HG02610 (cell line): ENCODE measurements around the gene CYBA.
"Not testable (repeated sequence)": the region's sequence is repeated elsewhere in the genome, so short reads cannot be mapped to it uniquely, and the experiment has no call there.

Experiments
- ATAC-seq: cut with Tn5 transposase; IDR thresholded peaks from one replicate; pipeline ENCODE4 v1.9.1; 2021; ENCODE audit warnings: mild to moderate bottlenecking, moderate library complexity; ENCODE audit not compliant: unreplicated experiment

Gene CYBA

DNA sequence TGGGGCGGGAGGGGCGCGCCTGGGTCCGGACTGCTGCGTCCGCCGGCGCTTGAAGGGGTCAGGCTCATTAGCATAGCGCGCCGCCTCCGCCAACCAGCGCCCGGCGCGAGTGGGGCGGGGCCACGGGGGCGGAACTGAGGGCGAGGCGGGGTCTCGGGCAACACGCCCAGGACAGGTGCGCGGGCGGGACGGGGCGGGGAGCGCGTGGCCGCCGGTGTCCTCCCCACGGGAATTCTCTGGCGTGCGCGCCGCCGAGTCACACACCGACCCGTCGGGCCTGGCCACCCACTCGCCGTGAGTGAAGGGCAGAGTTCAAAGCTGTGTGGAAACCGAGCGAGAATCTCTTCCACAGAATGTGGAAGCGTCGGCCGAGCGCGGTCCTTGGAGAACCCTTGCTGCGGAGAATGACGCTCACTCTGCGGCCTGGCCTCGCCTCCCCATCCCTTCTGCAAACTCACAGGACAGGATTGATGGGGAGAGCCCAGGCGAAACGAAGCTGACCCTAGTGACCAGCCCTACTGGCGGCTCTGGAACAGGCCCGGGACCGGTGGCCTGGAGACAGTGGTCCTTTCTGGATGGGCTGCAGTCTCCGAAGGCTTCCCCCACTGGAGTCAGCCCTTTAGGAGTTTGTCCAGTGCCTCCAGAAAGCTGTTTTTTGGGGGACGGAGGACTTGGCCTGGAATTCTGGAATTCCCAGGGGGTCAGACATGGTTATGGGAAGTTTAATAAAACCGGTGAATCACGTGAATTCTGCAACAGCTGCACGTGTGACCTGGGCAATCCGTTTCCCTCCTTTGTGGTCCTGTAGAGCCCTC lies 35.8 kb upstream of the CYBA start, which contains the start of gene SNAI3:
TSS of gene SNAI3 (minus strand) at position 69 of the 815 bp plus-strand sequence. CDS start 101 bp downstream, outside the sequence.
- peak; percentile 68 for ATAC-seq

DNA sequence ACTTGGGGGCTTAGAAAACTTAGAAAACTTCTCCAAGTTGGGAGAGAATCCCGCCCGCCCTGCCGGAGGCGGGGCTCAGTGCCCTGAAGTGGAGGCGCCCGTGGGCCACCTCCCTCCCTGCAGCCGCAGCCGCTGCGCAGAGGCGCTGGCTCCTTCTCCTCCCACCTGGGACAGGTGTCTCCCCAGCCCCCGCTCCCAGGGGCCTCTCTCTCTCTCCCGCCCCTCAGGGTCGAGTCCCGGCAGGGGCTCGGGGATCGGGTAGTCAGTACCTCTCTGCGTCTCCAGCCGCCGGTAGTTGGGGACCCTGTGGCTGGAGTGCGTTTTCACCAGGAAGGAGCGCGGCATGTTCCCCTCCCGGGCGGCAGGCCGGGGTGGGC lies 35.2 kb upstream of the CYBA start:
- peak; percentile 12 for ATAC-seq

DNA sequence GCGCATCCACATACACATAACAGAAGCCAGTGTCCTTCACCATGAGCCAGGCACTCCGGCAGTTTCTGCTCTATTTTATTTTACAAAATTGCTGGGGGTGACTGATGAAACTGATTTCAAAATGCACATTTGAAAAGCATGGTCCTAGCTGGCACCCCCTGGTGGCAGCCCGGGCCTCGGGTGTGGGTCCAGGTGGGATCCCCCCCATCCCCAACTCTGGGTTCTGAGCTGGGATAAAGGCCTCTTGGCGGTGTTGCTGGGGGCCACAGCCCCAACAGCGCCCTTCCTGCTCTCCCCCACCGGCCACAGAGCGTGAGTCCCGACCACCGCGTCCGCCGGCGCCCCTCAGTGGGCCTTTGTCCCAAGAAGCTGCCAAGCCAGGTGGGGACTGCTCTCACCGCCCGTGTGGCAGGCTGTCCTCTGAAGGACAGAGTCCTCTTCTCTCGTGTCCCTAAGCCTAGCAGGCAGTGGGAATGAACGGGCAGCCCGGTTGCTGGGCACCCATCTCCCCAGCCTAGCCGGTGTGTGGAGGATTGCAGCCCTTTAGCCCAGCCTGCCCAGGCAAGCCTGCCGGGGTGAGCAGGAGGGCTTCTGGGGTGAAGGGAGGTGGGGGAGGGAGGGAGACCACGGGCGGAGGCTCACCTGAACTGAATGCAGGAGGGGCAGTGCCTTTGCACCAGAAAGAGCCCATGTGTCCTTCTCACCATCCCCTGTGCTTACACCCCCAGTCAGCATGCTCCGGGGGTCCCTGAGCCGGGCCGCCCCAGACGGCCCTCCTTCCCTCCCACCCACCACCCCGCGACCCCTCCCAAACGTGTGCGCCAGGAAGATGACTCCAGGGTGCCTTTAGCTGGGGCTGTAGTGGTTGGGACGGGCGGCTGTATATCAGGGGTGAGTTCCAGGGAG lies 34.6 kb upstream of the CYBA start:
- ATAC-seq = no peak

DNA sequence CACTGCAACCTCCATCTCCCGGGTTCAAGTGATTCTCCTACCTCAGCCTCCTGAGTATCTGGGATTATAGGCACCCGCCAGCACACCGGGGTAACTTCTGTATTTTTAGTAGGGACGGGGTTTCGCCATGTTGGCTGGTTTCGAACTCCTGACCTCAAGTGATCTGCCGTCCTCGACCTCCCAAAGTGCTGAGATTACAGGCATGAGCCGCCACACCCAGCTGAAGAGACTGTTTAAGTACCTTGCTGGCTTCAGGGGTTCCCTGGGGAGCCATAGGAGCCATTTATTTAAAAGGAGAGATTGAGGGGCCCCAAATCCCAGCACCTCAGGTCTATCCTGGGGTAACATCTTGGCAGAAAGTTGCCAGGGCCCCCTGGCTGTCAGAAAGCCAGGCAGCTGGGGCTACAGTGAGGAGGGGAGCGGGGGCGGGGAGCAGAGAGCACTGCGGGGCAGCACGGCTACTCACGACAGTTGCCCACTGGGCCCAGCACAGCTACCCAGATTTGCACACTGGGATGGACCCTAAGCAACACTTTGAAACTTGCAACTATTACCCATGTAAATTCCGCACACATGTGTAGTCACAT lies 33.8 kb upstream of the CYBA start:
- ATAC-seq = no peak

DNA sequence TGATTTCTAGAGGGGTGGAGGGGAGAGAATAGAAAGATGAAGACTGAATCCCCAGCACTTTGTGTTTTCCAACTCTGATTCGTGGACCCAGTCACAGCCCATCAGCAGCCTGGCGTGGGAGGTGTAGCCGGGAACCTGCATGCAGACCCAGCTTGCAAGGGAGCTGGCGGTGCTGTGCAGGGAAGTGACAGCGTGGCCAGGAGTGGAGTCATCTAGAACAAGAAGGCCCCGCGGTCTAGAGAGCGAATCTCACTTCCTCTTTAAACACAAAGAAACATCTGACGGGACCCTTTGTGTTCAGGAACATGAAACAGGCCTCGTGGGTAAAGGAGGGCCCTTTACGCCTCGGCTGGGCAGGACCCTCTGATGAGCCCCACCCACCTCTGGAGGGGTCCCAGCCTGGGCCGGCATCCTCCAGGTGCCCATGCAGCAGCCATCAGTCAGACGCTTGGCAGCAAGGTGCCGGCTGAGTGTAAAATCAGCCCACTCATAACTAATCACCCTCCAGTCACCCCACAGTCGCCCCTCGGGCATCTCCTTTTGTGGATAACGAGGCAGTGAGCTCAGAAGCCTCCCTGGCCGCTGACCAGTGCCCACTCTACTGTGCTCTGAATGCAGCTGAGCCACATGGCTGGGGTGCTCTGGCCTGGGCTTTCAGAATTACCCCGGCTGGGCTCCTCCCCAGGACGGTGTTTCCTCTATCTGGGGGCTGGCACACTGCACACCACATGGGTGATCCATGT lies 31.0 kb upstream of the CYBA start:
- ATAC-seq = peak; percentile 72

DNA sequence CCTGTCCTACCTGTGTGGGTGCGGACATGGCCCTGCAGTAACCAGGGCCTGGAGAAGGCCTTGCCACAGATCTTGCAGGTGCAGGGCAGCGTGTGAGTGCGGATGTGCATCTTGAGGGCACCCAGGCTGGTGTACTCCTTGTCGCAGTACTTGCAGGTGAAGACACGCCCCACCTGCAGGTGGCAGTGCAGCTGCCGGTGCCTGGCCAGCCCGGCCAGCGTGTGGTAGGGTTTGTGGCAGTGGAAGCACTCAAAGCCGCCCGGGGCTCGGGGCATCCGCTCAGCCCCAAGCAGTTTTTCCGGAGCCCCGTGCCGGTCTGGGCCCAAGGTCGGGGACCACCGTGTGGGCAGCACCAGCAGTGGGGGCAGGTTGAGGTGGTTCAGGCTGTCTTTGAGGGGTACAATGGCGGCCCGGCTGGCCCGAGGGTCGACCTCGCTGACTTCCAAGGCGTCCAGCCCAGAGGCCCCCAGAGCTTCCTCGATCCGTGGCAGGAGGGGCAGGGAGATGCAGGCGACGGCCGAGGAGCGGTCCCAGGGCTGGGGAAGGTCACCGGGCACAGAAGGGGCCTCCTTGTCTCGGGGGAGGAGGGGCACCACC lies 30.3 kb upstream of the CYBA start:
- no peak for ATAC-seq

DNA sequence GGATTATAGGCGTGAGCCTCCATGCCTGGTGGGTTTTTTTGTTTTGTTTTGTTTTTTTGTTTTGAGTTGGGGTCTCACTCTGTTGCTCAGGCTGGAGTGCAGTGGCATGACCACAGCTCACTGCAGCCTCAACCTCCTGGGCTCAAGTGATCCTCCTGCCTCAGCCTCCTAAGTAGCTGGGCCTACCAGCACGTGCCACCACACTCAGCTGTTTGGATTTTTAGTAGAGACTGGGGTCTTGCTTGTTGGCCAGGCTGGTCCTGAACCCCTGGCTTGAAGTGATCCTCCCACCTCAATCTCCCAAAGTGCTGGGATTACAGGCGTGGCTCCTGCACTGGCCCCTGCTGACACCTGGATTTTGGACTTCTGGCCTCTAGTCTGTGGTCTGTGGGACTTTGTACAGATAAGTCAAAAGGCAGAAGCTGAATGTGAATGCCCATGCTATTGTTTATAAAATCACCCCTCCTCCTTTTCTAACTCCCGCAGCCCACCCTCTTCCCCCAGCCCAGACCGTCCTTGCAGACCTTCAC lies 29.8 kb upstream of the CYBA start:
- no peak for ATAC-seq

DNA sequence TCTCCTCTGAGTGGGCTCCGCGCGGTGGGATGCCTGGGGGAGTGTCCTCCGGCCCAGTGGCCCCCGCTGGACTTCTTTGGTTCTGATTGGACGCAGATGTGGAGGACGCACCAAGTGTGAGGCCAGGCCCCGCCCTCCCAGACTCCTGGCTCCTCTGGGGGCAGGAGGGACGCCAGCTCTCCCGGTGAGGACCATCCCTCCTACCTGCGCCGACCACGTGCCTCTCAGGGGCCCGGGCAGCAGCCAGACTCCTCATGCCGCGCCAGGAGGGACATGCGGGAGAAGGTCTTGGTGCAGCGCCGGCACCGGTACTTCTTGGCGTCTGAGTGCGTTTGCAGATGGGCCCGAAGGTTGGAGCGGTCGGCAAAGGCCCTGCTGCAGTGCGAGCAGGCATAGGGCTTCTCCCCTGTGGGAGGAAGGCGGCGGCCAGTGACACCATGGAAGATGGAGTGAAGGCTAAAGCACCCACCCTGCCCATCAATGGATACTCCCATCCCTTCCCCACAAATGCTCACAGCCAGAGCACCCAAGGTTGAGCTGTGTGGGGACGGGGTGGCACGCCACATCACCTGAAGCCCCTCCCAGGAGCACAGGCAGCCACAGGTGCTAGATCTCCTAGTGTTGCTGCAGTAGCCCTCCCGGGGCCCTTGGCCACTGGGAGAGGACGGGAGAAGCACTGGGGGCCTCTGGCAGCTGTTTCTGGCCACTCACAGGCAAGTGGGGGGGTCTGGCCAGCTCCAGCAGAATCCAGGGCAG lies 27.5 kb upstream of the CYBA start:
- no peak for ATAC-seq

DNA sequence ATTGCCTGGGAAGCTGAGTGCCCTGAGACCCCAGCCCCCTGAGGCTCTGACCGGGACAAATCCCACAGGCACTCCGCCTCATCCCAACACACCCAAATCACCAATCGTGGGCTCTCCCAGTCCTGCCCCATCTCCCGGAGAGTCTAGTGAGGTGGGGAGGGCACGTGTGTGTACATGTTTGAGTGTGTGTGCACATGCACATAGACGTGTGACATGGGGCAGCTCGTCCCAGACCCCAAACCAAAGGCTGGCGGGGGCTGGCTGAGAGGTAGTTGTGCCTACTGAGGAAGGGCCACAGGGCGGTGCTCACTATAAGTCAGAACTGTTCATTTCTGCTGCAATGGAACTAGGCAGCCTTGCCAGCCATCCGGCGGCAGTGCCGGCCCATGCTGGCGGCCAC lies 26.9 kb upstream of the CYBA start:
- no peak for ATAC-seq

DNA sequence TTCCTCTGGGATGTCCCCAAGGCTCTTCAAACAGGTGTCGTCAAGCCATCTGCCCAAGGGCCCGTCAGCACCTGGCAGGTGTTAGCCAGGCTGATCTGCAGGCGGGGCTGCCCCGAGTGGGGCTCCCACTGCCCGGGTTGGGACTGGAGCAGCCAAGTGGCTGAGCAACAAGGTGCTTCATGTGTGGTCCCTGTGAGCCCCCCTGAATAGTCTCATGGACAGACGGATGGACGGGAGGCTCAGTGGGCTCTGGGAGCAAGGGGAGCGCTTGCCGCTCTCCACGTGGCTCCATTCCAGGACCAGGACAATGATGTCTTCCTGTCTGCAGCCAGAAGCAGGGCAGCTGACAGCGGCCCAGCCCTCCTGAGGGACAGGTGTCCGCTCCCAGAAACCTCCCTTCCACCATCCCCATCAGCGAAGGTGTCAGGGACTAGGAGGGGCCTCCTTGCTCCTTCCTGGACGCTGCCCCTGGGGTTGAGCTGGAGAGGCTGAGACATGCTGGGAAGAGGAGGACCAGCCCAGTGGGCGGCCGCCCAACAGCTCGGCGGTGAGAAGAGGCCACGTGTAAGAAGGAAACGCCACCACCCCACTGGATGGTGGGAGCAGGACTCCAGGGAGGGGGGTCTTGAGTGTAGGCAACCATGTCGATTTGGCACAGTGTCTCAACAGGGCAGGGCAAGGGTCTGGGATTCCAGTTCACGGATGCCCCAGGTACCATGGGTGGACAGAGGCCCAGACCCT lies 25.8 kb upstream of the CYBA start:
- ATAC-seq = no peak

DNA sequence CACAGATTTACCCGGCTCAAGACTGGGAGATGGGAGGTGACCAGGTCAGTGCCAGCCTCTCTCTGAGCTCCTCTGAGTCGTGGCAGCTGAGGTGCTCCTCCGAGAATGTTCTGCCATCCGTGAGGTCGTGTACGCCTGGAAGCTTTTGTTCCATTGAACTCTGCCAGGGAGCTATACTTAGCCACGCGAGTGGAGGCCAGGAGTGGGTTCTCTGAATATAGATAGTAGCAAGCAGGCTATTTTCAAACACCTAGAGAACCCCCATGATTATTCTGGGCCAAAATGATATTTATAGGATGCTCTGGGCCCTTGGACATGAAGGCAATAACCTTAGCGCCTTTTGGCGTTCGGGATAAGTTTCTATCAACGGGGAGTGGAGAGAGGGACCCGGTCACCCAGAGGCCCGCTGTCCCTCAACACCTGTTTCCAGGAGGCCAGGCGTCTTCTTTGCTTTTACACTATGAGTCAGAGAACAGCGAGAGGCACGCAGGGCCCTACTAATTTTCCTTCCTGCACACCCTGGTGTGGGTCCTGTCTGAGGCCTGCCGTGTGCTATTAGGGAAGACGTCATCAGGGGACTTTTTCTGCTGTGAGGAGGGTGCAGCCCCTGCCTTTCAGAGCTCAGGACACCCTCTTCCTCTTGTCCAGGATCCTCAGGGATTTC lies 23.0 kb upstream of the CYBA start:
- no peak for ATAC-seq

DNA sequence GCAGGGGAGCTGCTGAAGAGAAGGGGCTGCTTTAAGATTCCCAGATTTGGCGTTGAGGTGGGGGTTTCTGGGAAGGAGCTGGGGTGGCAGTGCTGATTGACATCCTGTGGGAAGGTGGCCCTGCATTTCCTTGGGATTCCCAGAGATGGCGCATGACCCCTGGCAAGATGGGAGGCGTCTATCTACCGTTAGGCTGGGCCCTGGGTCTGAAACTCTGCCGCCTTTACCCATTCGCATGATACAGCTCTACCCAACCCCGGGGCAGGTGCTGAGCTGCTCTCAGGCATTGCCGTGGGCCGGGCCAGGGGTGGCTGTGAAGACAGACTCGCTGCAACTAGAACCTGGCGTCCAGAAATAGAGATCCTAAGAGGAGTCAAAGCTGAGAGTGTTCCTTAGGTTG lies 21.9 kb upstream of the CYBA start:
- ATAC-seq = no peak

DNA sequence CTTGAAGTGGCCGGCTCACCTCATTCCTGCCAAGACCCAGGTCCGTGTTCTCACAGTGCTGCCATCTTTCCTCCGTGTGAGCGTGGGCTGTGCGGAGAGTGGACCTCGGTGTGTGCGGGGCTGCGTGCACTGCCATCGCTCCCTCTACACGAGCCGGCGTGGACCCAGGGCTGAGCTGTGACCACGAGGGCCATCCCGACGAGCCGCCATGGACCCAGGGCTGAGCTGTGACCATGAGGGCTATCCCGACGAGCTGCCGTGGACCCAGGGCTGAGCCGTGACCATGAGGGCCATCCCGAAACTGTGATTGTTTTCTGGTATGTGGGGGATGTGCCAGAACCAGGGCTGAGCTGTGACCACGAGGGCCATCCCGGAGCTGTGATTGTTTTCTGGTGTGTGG lies 21.0 kb upstream of the CYBA start:
- no peak for ATAC-seq

DNA sequence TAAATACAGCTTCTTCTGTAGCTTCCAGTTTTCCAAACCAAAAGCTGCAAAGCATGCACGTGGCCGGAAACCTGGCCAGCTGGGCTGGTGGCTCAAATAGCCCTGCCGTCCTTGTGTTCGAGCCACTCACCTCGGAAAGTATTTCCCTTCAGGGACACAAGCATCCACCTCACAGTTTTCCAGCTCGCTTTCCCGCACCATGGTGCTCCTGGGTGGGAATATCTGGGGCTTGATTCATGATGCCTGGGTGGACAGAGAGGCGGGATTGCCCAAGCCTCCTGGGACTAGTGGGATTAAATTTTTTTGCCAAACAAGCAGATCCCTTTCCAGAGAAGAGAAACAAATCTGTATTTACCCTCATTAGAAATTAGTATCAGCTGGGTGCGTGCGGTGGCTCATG lies 19.1 kb upstream of the CYBA start:
- no peak for ATAC-seq

DNA sequence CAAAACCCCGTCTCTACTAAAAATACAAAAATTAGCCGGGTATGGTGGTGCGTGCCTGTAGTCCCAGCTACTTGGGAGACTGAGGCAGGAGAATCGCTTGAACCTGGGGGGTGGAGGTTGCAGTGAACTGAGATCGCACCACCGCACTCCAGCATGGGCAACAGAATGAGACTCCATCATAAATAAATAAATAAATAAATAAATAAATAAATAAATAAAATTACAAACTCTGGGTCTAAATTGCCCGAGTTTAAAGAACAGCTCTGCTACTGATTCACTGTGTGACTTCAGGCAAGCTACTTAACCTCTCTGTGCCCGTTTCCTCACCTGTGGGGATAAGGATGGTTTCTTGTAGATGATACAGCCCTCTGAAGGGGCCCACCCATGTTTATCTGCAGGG lies 18.6 kb upstream of the CYBA start:
- not testable (repeated sequence) for ATAC-seq

DNA sequence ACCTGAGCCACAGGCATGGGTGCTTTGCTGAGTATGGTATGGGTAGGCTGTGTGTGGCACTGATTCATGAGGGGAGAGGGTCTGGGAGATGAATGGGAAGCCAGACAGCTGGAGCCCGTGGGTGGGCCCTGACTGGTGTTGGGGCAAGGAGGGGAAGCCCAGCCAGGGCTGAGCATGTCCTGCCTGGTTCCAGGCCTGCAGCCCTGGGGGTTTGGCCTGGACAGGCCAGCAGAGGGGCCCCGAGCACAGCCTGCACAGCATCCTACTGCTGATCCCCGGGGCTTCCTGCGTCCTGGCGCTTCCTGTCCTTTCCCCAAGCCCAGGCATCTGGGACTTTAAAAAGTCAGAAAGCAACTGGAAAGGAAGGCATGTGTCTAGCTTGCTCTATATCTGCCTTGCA lies 16.6 kb upstream of the CYBA start:
- no peak for ATAC-seq

DNA sequence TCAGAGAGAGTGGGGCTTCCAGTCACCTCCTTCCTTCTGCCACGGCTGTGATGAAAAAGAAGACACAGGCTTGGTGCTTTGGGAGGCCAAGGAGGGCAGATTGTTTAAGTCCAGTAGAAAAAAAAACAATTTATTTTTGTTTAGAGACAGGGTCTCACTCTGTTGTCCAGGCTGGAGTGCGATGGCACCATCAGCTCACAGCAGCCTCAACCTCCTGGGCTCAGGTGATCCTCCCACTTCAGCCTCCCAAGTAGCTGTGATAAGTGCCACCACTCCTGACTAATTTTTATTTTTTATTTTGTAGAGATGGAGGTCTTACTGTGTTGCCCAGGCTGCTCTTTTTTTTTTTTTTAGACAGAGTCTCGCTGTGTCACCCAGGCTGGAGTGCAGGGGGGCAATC lies 14.7 kb upstream of the CYBA start:
- no peak for ATAC-seq

DNA sequence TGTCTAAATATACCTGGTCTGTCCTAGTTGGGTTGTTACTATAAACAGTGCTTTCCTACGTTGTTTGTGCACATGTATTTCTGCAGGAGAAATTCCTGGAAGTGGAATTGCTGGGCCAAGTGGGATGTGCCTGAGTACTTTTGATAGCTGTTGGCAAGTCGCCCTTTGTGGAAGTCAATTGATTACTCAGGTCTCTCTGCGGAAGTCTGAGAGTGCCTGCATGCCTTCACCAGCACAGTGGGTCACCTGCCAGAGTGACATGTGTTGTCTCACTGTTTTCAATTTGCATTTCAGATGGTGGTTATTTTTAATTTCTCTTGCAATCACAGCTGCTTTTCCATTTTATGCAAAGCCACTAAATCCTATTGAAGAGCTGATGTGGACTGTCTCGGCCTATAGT lies 14.3 kb upstream of the CYBA start:
- ATAC-seq = no peak
